Fibroblast of lung (primary cell): ENCODE results near the gene KSR2.

Source experiments
- CTCF ChIP-seq, 2 donors: IDR thresholded peaks in 1 of 2; conservative IDR thresholded peaks in 1 of 2; 1 replicate in 1 of 2; 2 replicates in 1 of 2; pipeline ENCODE4 v1.5.1; 2011 to 2012; ENCODE audit warnings: low read length in 2 of 2, control low read depth in 1 of 2, inconsistent platforms in 1 of 2, low read depth in 1 of 2, mild to moderate bottlenecking in 1 of 2
- EZH2 ChIP-seq: IDR thresholded peaks from 2 replicates; pipeline ENCODE4 v1.5.1; 2012; ENCODE audit warnings: low read length, control low read depth, mild to moderate bottlenecking; ENCODE audit errors: missing control alignments

- TF ChIP-seq CTCF (conservative IDR thresholded peaks at IDR 0.05 in 1 of 2, IDR thresholded peaks at IDR 0.05 in 1 of 2; ENCODE audit: low read depth in 1 of 2, low read length in 2 of 2) (no peak), EZH2 (no peak)
These were observed 16.4 kb upstream of the KSR2 start for GRCh38 chr12:117985182-117985581.
